Measurements from ENCODE around the gene HSBP1. TPM values are rescaled to one million over a fixed set of nuclear protein-coding genes. Genes with fewer than 3 reads are reported as not detected.
A peak's percentile ranks its signal among the peaks of the same experiment; 100 is the strongest.

The HSBP1 gene
- total RNA-seq, 1 experiment from 2014 or later = 216 TPM

DNA sequence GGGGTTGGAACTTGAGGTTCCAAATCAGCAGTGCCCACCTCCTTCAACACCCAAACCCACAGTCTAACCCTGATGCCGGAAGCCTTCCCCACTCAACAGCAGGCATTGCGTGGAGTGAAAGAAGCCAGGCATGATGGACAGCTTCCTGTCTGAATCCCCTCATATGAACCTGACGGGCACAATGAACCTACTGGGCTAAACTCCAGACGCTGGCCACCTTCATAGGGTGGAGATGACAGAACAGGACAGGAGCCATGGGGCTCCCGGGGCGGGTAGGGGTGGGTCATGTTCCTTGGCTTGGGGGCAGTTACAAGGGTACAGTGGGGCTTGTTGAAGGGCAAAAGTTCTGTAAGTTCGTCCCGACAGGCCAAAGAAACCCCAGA, 460 bp upstream of the HSBP1 start:
- no peaks in the 10 kb centered on the region for H3K27me3 Mint-ChIP-seq (ENCODE audit: unreplicated experiment)
- DNase-seq = no peak
- peak overlapping the region; percentile 92 for H3K4me3 Mint-ChIP-seq (ENCODE audit: low read depth, unreplicated experiment)
- intact Hi-C loops (cut with micrococcal nuclease; ENCODE audit: unreplicated experiment) = no loop called here
- no peaks in the 10 kb centered on the region for H3K9me3 Mint-ChIP-seq (ENCODE audit: low read depth, unreplicated experiment)
- peaks cover 25% of the 10 kb centered on the region for H3K4me1 Mint-ChIP-seq (ENCODE audit: low read depth, unreplicated experiment)
- no TSS peak for BruUV-seq (replicated peaks)
- peaks cover 36% of the 10 kb centered on the region for H3K36me3 Mint-ChIP-seq (ENCODE audit: insufficient read depth, unreplicated experiment)
- CTCF ChIA-PET = interaction anchor here (0.5 kb wide), 1 partner anchor 90 kb away, joined by 3 read pairs; no protein-coding TSS in a partner anchor
- TF ChIP-seq, protein P1, sequence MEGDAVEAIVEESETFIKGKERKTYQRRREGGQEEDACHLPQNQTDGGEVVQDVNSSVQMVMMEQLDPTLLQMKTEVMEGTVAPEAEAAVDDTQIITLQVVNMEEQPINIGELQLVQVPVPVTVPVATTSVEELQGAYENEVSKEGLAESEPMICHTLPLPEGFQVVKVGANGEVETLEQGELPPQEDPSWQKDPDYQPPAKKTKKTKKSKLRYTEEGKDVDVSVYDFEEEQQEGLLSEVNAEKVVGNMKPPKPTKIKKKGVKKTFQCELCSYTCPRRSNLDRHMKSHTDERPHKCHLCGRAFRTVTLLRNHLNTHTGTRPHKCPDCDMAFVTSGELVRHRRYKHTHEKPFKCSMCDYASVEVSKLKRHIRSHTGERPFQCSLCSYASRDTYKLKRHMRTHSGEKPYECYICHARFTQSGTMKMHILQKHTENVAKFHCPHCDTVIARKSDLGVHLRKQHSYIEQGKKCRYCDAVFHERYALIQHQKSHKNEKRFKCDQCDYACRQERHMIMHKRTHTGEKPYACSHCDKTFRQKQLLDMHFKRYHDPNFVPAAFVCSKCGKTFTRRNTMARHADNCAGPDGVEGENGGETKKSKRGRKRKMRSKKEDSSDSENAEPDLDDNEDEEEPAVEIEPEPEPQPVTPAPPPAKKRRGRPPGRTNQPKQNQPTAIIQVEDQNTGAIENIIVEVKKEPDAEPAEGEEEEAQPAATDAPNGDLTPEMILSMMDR (IDR thresholded peaks at IDR 0.05; ENCODE audit: unreplicated experiment) = no peak
- no peak overlapping the region for H3K27ac Mint-ChIP-seq (ENCODE audit: unreplicated experiment)

DNA sequence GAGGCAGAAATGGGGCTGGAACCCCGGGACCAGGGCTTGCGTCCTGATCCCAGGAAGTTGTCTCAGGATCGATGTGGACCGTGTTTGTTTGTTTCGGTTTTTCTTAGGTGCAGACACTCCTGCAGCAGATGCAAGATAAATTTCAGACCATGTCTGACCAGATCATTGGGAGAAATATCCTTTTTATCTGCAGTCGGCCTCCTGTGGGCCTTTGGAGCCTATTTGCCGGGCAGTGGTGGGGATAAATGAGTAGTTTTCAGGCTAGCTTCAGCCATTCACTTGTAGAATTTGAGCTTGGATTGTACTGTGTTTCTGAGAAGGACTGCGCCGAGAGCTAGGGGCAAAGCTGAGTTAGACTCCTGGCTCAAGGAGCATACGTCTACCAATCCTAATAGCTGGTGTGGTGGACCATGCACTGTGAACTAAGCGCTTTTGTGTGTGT, 816 bp downstream of the HSBP1 start:
- Mint-ChIP-seq H3K4me1 (ENCODE audit: low read depth, unreplicated experiment) (peaks cover 18% of the 10 kb centered on the region), H3K9me3 (ENCODE audit: low read depth, unreplicated experiment) (no peaks in the 10 kb centered on the region), H3K27ac (ENCODE audit: unreplicated experiment) (peak overlapping the region; percentile 78), H3K4me3 (ENCODE audit: low read depth, unreplicated experiment) (peak overlapping the region; percentile 92), H3K27me3 (ENCODE audit: unreplicated experiment) (no peaks in the 10 kb centered on the region), H3K36me3 (ENCODE audit: insufficient read depth, unreplicated experiment) (peaks cover 36% of the 10 kb centered on the region)
- CTCF ChIA-PET = no interaction called here
- intact Hi-C loops (cut with micrococcal nuclease; ENCODE audit: unreplicated experiment) = no loop called here
- BruUV-seq (replicated peaks) = TSS peak; percentile 52
- DNase-seq = no peak
- TF ChIP-seq, protein P1 (IDR thresholded peaks at IDR 0.05; ENCODE audit: unreplicated experiment) = no peak

DNA sequence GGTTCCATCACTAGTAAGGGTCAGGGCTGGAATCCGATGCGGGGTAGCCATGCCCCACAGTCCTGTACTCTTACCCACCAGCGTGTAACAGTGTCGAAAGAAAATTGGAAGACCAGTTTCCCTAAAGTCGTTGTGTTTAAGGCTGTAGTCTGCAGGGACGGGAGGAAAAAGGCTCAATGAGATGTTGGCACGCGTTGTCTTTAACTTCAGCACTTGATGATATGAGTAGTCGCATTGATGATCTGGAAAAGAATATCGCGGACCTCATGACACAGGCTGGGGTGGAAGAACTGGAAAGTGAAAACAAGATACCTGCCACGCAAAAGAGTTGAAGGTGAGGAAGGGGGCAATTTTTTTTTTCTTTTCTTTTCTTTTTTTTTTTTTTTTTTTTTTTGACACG, 1.3 kb downstream of the HSBP1 start:
- no TSS peak for BruUV-seq (replicated peaks)
- Mint-ChIP-seq H3K36me3 (ENCODE audit: insufficient read depth, unreplicated experiment) (peaks cover 36% of the 10 kb centered on the region), H3K27me3 (ENCODE audit: unreplicated experiment) (no peaks in the 10 kb centered on the region), H3K9me3 (ENCODE audit: low read depth, unreplicated experiment) (no peaks in the 10 kb centered on the region), H3K4me3 (ENCODE audit: low read depth, unreplicated experiment) (peak overlapping the region; percentile 92), H3K27ac (ENCODE audit: unreplicated experiment) (peak overlapping the region; percentile 78), H3K4me1 (ENCODE audit: low read depth, unreplicated experiment) (peaks cover 13% of the 10 kb centered on the region)
- CTCF ChIA-PET = no interaction called here
- TF ChIP-seq, protein P1 (IDR thresholded peaks at IDR 0.05; ENCODE audit: unreplicated experiment) = no peak
- DNase-seq = no peak
- intact Hi-C loops (cut with micrococcal nuclease; ENCODE audit: unreplicated experiment) = no loop called here

DNA sequence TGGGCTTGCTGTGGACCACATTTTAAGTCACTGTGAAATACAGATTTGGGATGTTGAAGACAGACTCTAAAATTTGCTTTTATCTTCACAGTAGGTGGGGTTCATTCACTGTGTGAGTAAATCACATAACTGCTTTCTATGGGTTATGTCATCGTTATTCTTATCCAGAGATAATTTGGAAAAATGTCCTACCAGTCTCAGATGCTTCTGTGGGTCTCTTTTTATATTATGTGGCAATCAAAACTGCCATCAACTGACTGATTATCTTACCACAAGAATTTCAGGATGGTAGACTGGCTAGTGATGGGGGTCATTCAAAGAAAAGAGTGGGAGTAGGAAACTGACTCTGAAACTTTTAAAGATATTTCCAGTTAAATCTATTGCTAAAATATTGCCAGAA, 3.1 kb downstream of the HSBP1 start:
- intact Hi-C loops (cut with micrococcal nuclease; ENCODE audit: unreplicated experiment) = no loop called here
- peaks cover 36% of the 10 kb centered on the region for H3K36me3 Mint-ChIP-seq (ENCODE audit: insufficient read depth, unreplicated experiment)
- TF ChIP-seq, protein P1 (IDR thresholded peaks at IDR 0.05; ENCODE audit: unreplicated experiment) = no peak
- no peak overlapping the region for H3K4me3 Mint-ChIP-seq (ENCODE audit: low read depth, unreplicated experiment)
- H3K4me1 Mint-ChIP-seq (ENCODE audit: low read depth, unreplicated experiment) = peaks cover 10% of the 10 kb centered on the region
- no peak overlapping the region for H3K27ac Mint-ChIP-seq (ENCODE audit: unreplicated experiment)
- H3K27me3 Mint-ChIP-seq (ENCODE audit: unreplicated experiment) = no peaks in the 10 kb centered on the region
- CTCF ChIA-PET = interaction anchor here (0.6 to 0.7 kb wide), 2 partner anchors 14 to 163 kb away, joined by 4 read pairs; no protein-coding TSS in a partner anchor
- no peak for DNase-seq
- BruUV-seq (replicated peaks) = no TSS peak
- H3K9me3 Mint-ChIP-seq (ENCODE audit: low read depth, unreplicated experiment) = no peaks in the 10 kb centered on the region

All from Calu3 (cell line).